HG03060 (cell line): ENCODE data around the gene C3orf20.

Experiments used
- ATAC-seq: cut with Tn5 transposase; IDR thresholded peaks from one replicate; pipeline ENCODE4 v1.9.1; 2021; ENCODE audit warnings: low read depth, moderate number of reproducible peaks; ENCODE audit not compliant: unreplicated experiment

Gene C3orf20

DNA sequence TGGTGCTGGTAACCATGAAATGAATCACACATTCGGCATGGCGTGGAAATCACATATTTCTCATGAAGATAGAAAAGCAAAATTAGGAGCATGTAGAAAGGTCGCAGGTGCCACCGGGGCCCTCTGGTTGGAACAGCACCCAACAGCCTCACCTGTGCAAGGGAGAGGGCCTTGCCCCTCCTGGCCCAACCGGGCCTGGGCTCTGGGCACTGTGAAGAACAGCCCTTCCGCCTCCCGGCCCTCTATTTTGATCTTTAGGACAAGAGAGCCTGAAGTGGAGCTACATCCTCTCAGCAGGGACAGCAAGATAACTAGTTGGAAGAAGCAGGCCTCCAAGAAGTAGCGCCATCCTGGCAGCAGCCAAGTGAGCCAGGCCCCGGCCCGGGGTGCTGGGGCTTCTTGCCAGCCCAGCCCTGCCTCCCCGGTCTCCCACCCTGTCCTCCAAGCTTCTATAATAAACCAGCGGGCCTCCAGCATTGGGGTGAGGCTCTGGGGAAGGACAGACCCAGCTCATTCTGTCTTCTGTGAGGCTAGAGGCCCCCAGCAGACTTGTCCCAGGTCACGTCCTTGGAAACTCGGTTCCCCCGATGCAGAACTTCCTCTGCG, 97.7 kb downstream of the C3orf20 start:
- ATAC-seq: no peak

DNA sequence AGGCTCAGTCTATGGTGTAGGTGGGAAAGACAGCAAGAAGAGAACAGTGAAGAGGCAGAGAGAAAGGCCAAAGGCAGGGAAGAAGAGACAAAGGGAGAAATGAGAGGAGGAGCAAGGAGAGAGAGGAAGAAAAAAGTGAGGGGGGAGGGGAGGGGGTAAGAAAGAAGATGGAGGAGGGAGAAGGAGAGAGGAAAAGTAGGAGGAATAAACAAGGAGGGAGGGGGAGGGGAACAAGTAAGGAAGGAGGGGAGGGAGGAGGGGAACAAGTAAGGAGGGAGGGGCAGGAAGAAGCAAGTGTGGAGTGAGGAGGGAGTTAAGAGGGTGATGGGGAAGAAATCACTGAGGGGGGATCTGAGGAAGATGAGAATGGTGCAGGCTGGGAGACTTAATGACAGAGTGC, 98.3 kb downstream of the C3orf20 start:
- ATAC-seq: no peak

DNA sequence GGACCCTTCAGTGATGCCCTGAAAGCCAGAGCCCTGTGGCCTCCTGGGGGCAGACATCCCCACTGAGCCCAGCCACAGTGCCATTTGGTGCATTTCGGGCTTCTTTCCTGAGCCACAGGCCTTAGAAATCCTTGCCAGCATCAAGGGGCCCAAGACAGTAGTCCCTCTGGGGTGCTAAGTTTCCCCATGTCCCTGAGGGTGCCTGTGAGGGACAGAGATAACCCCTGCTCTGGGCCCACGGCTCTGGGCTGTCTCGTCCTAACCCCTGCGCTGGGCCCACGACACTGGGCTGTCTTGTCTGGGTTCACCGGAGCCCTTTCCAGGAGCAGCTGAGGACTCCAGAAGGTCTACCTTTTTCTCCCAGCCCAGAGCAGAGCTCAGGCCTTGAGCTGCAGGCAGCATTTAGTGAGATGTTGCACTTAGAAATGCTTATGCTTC, 98.8 kb downstream of the C3orf20 start:
- no peak for ATAC-seq

DNA sequence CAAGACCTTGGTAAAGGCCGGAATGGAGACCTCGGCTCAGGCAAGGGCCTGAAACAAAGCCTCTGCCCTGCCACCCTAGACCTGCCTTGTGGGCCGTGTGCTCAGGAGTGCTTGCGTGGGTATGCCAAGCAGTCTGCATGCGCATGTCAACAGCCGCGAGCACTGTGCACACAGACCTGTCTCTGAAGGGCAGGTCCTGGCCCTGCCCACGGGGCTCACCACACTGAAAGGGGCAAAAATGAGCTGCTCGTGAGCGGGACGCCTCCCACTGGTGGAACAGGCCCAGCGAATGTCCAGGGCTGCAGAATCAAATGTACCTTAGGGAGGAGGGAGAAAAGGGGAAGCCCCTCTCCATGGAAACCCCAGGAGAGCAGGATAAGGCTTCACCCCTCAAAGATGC, 99.5 kb downstream of the C3orf20 start:
- no peak for ATAC-seq

DNA sequence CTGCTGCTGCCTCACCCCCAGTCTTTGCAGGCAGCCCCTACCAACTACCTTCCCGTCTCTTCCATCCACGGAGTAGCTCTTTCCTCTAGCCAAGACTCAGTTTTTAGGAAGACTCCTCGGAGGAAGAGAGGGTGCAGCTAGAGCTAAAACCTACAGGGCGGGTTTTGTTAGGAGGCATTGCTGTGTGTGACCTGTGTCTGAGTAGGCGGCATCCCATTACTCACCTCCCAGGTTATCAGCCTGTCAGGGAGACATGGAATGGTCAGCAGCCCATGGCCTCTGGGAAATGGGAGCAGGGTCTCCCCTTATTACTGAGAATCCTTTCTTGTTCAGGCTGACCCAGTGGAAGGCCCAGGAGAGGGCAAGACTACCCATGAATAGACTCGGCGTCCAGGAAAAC, 100.1 kb downstream of the C3orf20 start:
- no peak for ATAC-seq

DNA sequence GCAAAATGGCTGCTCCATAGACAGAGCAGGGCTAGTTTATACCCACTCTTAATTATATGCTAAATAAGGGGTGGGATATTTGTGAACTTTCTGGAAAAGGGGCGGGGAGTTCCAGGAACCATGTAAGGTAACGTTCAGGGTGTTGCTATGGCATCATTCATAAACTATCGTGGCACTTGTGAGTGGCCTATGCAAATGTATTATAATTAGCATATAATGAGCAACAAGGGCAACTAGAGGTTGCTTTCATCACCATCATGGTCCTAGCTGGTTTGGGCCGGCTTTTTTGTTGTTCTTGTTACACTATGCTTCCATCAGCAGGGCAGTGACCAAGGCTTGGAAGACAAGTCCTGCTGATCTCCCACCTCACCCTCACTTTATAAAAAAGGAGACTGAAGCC, 100.6 kb downstream of the C3orf20 start:
- ATAC-seq: no peak

DNA sequence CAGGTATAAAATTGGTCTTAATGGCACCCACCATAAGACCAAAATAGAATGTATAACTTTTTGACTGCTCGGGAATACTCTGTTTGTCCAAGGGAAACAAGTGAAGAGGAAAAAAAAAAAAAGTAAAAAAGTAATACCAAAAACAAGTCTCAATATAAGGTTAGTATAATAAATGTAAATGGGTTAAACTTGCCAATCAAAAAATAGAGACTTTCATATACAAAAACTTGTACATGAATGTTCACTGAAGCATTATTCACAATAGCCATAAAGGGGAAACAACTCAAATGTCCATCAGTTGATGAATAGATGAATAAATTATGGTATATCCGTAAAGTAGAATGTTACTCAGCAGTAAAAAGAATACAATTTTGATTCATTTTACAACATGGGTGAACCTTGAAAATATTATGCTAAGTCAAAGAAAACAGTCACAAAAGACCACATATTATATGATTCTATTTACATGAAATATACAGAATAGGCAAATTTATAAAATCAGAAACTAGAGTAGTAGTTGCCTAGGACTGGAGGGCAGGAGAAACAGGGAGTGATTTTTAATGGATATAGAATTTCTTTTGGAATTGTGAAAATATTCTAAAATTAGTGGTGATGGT, 104.2 kb downstream of the C3orf20 start:
- ATAC-seq: no peak

DNA sequence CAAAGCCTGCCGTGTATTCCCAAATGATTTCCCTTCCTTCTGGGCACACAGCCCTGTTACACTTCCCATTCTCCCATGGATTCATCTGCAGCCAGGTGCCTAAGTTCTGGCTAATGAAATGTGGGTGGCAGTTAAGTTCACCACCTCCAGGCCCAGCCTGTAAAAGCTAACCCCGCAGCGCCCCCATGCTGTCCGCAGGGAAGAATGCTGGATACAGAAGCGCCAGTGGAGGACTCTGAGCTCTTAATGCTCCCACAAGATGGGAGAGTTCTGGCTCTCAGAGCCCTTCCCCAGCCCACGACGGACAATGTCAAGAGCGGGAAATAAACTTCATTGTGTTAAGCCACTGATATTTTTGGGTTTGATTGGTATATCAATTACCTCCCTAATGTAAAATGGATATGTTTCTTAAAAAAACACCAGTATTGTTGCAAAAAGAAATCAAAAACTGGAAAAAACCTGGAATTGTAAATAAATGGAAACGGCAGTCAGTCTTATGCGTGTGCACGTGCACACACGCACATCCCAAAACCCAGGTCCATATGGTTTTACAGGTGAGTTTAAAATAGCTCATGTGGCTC, 106.1 kb downstream of the C3orf20 start:
- no peak for ATAC-seq

DNA sequence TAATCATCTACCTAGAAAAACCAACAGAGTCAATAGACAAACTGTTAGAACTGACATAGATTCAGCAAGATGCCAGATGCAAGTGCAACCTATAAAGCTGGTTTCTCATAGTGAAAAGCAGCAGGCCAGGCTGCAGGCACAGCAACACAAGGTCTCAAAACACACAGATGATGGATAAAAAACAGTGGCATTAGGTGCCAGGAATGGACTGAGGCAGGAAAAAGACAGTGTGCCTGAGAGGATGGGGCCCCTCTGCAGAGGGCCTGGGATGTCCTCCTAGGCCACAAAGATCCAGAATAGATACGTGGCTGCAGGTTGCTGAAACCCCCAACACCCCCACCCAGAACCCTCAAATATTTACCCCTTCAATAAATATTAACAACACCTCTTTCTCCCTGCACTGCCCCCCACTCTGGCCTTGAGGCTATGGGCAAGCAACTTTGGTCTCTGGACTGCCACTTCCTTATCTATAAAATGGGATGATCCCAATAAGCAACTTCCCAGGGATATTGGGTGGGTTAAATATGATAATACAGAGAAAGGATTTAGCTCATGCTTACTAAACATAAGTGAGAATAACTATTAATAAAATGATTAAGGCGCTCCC, 108.6 kb downstream of the C3orf20 start:
- ATAC-seq: no peak

DNA sequence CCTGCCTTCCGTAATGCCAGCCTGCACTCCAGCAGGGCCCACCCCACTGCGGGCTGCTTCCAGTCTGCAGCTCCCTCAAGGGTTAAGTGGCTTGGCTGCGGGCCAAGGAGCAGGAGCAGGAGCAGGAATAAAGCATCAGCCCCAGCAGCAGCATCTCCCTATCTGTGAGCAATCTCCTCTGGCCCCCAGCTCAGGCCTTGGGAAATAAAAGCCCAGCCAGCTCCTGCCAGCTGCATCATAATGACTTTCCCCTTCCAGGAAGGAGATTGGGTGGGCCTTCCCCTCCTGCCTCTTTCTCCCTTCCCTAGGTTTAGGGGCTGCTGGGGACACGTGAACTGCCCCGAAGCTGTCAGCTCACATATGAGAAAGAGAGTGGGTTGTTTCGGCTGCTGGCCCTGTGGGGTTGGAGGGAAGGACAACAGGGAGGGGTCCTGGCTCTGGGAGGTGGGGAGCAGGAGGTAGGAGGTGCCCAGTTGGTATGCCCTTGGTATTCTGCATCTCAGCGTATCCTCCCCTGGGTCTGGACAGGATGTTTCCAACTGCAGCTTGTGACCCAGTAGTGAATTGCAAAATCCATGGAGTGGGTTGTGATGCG, 109.2 kb downstream of the C3orf20 start:
- ATAC-seq: no peak

DNA sequence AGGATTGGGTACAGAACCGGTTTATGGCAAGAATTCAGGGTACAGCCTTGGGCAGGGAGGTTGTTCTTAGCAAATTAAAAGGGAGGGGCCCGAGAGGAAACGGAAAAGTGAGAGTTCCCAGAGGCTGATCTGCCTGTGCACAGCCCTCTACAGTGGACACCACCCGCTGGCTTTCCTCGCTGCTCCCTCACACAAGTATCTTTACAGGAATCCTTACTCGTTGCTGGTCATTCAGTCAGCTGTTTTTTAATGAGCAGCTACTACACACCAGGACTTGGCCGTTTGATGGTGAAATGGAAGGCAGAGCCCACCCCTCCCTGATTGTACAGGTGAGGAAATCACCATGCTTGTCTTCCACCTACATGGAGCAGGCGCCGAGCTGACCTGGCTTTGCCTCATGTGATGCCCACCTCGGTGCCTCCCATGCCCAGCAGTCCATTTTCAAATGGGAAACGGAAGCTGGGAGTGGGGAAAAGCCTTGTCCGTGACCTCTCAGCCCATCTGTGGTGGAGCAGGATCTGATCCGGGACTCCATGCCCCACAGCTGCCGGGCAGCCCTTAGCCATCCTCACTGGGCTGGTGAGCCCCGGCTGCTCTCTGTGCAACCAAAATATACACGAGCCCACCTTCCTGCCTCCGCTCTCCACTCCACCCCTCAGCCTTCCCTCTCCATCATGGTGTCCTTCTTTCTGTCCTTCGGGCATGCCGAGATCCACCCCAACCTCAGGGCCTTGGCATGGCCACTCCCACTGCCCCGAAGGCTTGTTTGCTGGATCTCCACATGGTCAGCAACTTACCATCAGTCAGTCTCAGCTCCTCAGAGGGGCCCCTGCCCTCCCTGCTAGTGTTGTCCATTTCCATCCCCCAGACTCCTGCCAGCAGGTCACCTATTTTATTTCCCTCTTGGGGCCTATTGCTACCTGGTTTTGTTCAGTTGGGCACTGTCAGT, 110.5 kb downstream of the C3orf20 start:
- no peak for ATAC-seq

DNA sequence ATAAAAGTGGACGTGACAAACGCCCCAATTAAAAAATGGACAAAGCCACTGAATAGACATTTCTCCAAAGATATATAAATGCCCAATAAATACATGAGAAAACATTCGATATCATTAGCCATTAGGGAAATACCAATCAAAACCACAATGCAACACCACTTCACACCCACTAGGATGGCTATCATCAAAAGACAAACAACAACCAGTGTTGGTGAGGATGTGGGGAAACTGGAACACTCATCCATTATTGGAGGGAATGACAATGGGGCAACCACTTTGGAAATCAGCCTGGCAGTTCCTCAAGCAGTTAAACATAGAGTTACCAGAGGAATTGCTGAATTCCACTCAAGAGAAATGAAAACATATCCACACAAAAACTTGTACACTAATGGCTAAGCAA, 111.4 kb downstream of the C3orf20 start:
- no peak for ATAC-seq

DNA sequence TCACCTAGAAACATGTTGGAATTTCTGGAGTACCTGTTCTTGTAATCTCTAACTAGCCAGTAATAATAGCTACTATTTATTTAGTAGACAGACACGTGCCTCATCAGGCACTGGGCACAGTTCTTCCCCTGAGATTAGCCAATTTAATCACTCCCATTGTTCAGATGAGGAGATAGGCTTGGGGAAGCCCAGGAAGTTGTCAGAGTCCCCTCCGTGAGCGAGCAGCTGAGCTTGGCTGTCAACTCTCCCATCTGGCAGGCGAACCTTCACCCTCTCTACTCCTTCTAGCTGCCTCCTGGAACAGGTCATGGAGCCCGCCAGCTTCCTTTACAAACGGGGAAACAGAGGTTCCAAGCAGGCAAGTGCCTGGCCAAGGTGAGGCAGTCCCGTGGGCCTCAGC, 112.7 kb downstream of the C3orf20 start:
- no peak for ATAC-seq

DNA sequence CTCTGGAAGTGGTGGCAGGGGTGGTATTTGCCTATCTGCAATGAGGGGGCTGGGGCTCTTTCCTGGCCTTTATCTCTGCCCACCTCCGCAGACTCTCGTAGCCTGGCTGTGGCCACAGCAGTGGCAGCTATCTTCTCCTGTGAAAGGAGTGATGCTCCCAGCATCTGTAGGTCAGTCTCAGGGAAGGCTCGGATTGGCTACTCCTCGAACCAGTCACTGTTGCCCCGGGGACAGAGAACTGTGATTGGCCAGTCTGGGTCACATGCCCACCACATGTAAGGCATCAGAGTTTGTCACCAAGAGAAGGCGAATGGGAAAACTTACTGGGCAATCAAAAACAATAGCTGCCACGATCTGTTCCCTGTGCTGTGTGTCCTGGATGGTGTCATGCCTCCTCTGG, 113.7 kb downstream of the C3orf20 start:
- no peak for ATAC-seq

DNA sequence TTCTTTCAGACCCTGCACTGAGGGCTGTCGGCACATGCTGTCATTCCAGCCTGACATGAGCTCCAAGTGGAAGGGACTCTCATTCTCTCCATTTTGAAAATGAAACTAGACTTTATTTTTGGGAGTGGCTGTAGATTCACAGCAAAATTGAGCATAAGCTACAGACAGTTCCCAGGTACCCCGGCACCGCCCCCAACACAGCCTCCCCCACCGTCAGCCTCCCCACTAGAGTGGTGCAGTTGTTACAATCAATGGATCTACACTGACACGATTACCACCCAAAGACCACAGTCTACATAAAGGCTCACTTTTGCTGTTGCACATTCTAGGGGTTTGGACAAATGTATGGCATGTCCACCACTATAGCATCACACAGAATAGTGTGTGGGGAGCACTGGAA, 114.3 kb downstream of the C3orf20 start:
- no peak for ATAC-seq

DNA sequence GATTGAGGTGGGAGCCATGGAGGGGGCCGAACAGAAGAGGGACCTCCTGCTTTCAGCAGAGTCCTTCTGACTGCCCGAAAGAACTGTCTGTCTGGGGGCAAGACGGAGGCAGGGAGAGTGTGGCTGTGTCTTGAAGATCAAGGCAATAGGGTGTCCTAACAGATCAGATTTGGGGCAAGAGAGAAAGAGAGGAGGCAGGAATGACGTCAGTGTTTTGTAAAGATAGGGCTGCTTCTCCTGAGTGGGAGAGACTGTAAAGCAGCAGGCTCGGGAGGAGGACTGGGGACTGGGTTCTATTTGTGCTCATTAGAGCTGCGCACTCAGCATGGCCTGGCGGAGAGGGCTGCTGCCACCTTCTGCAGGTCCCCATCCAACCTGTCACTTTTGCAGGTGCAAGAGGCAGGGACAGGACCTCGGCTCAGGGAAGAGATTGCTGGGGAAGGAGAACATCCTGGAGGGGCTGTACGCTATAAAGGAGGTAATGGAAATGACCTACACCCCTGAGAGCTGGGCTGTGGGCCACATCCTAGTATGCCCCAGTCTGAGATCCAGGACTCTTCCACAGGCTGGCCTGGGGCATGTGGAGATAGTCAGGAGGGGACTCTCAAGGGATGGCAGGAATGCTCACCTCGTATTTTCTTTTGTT, 114.8 kb downstream of the C3orf20 start:
- no peak for ATAC-seq

DNA sequence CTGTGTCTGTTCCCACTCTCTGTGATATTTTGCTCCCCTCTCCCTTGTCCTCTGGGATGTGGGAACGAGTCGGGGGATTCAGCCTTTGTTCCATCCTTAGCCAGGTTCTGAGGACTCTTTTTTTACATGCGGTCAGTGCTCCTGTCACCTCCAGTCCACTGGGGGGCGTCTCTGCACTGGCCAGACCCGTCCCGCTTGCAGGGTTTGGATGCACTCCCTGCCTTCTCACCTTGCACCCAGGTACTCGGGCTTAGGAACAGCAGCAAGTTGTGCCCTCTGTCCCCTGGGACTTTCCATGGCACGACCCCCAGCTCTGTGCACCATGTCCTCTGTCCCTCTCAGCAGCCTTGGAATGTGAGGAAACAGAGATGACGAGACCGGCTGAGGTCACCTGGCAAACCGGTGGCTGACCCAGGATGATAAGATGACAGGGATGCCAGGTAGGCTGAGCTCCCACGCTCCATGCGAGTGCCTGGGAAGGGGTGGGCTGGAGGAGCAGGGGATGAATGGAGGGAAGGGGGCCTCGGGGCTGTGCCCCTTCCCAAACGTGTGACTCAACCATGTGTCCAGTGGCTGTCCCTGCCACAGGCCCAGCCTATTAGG, 116.5 kb downstream of the C3orf20 start:
- no peak for ATAC-seq

DNA sequence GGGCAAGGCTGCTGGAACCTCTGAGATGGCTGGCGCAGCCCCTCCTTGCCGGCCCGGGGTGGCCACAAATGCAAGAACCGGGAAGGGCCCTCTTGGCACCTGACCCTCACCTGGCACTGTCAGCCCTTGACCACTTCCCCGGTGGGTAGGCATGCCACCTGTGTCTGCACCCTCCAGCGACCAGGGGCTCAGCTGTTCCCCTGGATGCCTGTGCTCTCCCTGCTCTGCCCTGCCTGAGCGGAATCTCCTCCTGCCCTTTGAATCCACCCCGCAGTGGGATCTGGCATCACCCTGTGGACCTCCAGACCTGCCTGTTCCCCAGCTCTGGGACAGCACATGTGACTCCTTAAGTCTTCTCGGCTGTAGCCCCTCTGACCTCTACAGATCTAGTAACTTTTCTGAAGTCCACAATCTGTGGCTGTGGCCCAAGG, 117.8 kb downstream of the C3orf20 start:
- no peak for ATAC-seq

DNA sequence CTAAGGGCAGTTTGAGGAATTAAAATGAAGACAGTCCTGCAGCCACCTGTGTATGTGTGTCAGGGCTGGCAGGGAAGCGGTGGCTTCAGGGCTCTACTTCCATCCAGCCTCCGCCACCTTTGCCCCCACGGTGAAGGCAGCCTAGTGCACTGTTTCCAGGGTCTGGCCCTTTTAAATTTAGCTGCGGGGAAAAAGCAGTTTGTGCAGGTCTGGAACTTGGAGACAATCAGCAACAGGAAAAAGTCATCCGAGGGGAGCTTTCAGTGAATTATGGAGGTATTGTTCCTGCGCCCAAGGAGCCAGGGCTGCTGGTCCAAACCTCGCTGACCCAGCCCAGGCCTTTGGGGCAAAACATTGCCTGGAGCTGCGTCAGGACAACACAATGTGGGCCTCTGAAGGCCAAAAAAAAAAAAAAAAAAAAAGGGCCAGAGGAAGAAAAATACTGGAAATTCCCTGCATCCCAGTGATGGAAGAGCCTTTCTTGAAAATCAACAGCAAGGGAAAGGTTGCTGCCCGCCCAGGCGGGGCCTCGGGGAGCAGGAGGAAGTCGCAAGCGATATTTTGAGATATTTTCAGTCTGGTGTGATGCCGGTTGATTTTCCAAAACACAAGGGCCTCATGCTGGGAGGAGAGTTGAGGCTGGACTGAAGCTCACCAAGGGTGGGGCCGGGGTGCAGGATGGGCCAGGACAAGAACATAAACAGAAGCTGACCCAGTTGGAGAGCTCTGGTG, 118.4 kb downstream of the C3orf20 start:
- ATAC-seq: no peak
